Astrocyte of the cerebellum (primary cell): ENCODE results near the gene COX4I2.
"Not testable (repeated sequence)": the region's sequence is repeated elsewhere in the genome, so short reads cannot be mapped to it uniquely, and the experiment has no call there.

Experiments used
- DNase-seq: peaks from one replicate; pipeline ENCODE4 v3.0.0-alpha.2; 2011; ENCODE audit warnings: low read depth
- H3K4me3 ChIP-seq: 2 replicates; pipeline ENCODE4 v1.5.1; 2011; ENCODE audit warnings: mild to moderate bottlenecking, low read depth, low read length, moderate library complexity
- CTCF ChIP-seq: IDR thresholded peaks from 2 replicates; pipeline ENCODE4 v1.5.1; 2012; ENCODE audit warnings: low read length, low read depth, moderate library complexity, mild to moderate bottlenecking; ENCODE audit errors: missing control alignments
- in situ Hi-C: cut with HindIII; loops from 2 replicates; pipeline ENCODE4 v1.10.0; 2017; ENCODE audit warnings: low sequenced_read_pairs

The COX4I2 gene

GRCh38 chr20:31595654-31596411 lies 41.9 kb upstream of the COX4I2 start:
- no peak overlapping the region for H3K4me3 ChIP-seq
- TF ChIP-seq CTCF: no peak
- in situ Hi-C loops: no loop called here
- no peak for DNase-seq

DNA sequence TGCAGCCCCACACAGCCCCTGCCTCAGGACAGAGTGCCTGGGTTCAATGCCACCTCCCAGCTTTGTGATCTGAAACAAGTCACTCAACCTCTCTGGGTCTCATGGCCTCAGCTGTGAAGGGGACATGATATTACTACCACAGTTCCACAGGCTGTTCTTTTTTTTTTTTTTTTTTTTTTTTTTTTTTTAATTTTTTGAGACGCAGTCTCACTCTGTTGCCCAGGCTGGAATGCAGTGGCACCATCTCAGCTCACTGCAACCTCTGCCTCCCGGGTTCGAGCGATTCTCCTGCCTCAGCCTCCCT lies 41.3 kb upstream of the COX4I2 start:
- in situ Hi-C loops, DNase-seq, H3K4me3 ChIP-seq: not testable (repeated sequence)

DNA sequence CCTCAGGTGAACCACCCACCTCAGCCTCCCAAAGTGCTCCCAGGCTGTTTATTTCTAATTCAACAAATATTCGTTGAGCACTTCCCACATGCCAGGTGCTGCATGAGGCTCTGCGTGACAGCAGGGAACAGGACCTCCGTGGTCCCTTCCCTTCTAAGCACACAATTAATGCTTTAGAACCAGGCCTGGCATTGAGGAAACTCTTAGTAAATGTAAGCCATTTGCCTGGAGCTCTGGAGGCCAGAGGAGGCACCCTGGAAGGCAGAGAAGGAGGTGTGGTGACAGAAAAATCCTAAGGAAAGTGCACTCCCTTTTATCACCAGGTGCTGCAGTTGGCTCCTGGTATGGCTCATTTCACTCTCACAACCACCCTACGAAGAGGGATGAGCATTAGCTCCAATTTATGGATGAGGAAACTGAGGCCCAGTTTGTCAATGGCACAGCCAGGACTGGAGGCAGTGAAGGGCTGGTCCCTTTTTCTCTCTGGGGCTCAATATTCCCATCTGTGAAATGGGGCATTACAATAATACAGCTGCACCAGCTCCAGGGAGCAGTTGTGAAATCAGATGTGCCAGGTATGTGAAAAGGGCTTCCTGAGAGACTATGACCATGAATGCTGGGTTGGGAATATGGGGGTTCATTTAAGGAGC lies 40.8 kb upstream of the COX4I2 start:
- TF ChIP-seq CTCF: no peak
- H3K4me3 ChIP-seq: no peak overlapping the region
- in situ Hi-C loops: no loop called here
- no peak for DNase-seq

- no peak for TF ChIP-seq CTCF
- no peak overlapping the region for H3K4me3 ChIP-seq
- DNase-seq: no peak
- in situ Hi-C loops: no loop called here
Measured at GRCh38 chr20:31597481-31597855, 40.2 kb upstream of the COX4I2 start.

- no peak for TF ChIP-seq CTCF
- DNase-seq: no peak
- in situ Hi-C loops: no loop called here
- H3K4me3 ChIP-seq: no peak overlapping the region
Measured at GRCh38 chr20:31602431-31602778, 35.3 kb upstream of the COX4I2 start.

DNA sequence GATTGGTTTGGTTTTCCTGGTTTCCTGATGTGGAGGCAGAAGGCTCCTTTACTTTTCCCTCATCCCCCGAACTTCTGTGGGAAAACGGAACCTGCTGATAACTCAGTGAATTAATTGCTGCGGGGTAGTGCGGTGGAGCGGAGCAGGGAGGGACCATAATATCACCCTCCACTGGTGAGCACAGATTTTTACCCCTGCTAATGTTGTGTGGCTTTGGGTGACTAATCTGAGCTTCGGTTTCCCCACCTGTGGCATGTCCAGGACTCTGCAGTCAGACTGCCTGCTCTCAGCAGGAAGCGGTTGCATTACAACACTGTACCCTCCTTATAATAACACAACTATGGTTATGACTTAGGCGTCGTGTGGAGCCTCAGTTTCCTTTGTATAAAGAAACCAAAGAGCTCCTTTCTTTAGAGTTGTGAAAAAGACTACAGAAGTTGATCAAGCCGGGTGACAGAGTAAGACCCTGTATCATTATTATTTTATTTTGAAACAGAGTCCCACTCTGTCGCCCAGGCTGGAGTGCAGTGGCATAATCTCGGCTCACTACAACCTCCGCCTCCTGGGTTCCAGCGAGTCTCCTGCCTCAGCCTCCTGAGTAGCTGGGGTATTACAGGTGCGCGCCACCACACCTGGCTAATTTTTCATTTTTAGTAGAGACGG lies 34.8 kb upstream of the COX4I2 start:
- TF ChIP-seq CTCF: no peak
- no peak overlapping the region for H3K4me3 ChIP-seq
- in situ Hi-C loops: no loop called here
- peak; percentile 90 for DNase-seq
